ENCODE data around the gene EHD1. TPM values are rescaled to one million over a fixed set of nuclear protein-coding genes. Genes with fewer than 3 reads are reported as not detected.

EHD1 gene
- total RNA-seq, 4 donors from 2014 or later: 35.2 to 93.9 (median 42.6) TPM

GRCh38 chr11:64833509-64833908, 44.9 kb downstream of the EHD1 start:
- H3K9me3 ChIP-seq: no peaks in the 10 kb centered on the region
- H3K27me3 ChIP-seq: no peaks in the 10 kb centered on the region
- no peak overlapping the region for H3K27ac ChIP-seq
- H3K36me3 ChIP-seq: no peaks in the 10 kb centered on the region
- no peak overlapping the region for H3K4me3 ChIP-seq
- TF ChIP-seq EP300 (IDR thresholded peaks at IDR 0.05) (no peak), POLR2A (IDR thresholded peaks at IDR 0.05) (no peak)
- TF ChIP-seq, protein P1, sequence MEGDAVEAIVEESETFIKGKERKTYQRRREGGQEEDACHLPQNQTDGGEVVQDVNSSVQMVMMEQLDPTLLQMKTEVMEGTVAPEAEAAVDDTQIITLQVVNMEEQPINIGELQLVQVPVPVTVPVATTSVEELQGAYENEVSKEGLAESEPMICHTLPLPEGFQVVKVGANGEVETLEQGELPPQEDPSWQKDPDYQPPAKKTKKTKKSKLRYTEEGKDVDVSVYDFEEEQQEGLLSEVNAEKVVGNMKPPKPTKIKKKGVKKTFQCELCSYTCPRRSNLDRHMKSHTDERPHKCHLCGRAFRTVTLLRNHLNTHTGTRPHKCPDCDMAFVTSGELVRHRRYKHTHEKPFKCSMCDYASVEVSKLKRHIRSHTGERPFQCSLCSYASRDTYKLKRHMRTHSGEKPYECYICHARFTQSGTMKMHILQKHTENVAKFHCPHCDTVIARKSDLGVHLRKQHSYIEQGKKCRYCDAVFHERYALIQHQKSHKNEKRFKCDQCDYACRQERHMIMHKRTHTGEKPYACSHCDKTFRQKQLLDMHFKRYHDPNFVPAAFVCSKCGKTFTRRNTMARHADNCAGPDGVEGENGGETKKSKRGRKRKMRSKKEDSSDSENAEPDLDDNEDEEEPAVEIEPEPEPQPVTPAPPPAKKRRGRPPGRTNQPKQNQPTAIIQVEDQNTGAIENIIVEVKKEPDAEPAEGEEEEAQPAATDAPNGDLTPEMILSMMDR (IDR thresholded peaks at IDR 0.05): no peak
- no peaks in the 10 kb centered on the region for H3K4me1 ChIP-seq
- 87 to 89% methylated on average over 8 to 10 of the region's 10 CpGs for WGBS, 2 donors
- DNase-seq (ENCODE audit: low spot score in 2 of 2): no peak

DNA sequence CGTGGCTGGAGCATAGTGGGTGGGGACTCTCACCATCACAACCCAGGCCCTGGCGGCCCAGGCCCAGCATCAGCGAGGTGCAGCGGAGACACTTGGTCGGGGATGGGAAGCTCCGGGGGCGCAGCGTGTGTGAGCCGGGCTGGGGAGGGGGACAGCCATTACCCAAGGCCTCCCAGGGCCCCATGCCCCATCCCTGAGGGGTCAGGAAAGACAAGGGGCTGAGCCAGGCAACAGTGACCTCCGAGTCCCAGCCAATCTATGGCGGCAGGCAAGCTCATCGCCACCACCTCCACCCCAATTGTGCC, 45.3 kb downstream of the EHD1 start:
- no peak overlapping the region for H3K27ac ChIP-seq
- no peak overlapping the region for H3K4me3 ChIP-seq
- no peak for DNase-seq (ENCODE audit: low spot score in 2 of 2)
- 71 to 84% methylated on average over 1 to 12 of the region's 12 CpGs for WGBS, 2 donors
- H3K4me1 ChIP-seq: no peaks in the 10 kb centered on the region
- no peaks in the 10 kb centered on the region for H3K27me3 ChIP-seq
- H3K9me3 ChIP-seq: no peaks in the 10 kb centered on the region
- TF ChIP-seq EP300 (IDR thresholded peaks at IDR 0.05) (no peak), POLR2A (IDR thresholded peaks at IDR 0.05) (no peak)
- TF ChIP-seq, protein P1 (IDR thresholded peaks at IDR 0.05): no peak
- no peaks in the 10 kb centered on the region for H3K36me3 ChIP-seq

- no peaks in the 10 kb centered on the region for H3K9me3 ChIP-seq
- WGBS, 2 donors: 87 to 89% methylated on average over 11 to 13 of the region's 21 CpGs
- H3K4me3 ChIP-seq: no peak overlapping the region
- TF ChIP-seq POLR2A (IDR thresholded peaks at IDR 0.05): no peak
- TF ChIP-seq, protein P1 (IDR thresholded peaks at IDR 0.05): no peak
- no peak for TF ChIP-seq EP300 (IDR thresholded peaks at IDR 0.05)
- no peak for DNase-seq (ENCODE audit: low spot score in 2 of 2)
- H3K4me1 ChIP-seq: no peaks in the 10 kb centered on the region
- no peaks in the 10 kb centered on the region for H3K27me3 ChIP-seq
- no peaks in the 10 kb centered on the region for H3K36me3 ChIP-seq
- no peak overlapping the region for H3K27ac ChIP-seq
Observed at GRCh38 chr11:64832467-64833197, 45.8 kb downstream of the EHD1 start.

- Histone ChIP-seq H3K4me3 (no peak overlapping the region), H3K27ac (no peak overlapping the region), H3K36me3 (no peaks in the 10 kb centered on the region), H3K4me1 (no peaks in the 10 kb centered on the region), H3K27me3 (no peaks in the 10 kb centered on the region), H3K9me3 (no peaks in the 10 kb centered on the region)
- no peak for DNase-seq (ENCODE audit: low spot score in 2 of 2)
- 77 to 83% methylated on average over 23 to 24 of the region's 24 CpGs for WGBS, 2 donors
- no peak for TF ChIP-seq POLR2A (IDR thresholded peaks at IDR 0.05)
- TF ChIP-seq EP300 (IDR thresholded peaks at IDR 0.05): no peak
- TF ChIP-seq, protein P1 (IDR thresholded peaks at IDR 0.05): no peak
Observed at GRCh38 chr11:64831411-64831891, 47.0 kb downstream of the EHD1 start.

- Histone ChIP-seq H3K4me3 (no peak overlapping the region), H3K27ac (no peak overlapping the region), H3K27me3 (no peaks in the 10 kb centered on the region), H3K36me3 (no peaks in the 10 kb centered on the region), H3K4me1 (no peaks in the 10 kb centered on the region), H3K9me3 (no peaks in the 10 kb centered on the region)
- 82 to 89% methylated on average over 16 to 32 of the region's 43 CpGs for WGBS, 2 donors
- DNase-seq (ENCODE audit: low spot score in 2 of 2): no peak
- TF ChIP-seq POLR2A (IDR thresholded peaks at IDR 0.05) (no peak), EP300 (IDR thresholded peaks at IDR 0.05) (no peak)
- TF ChIP-seq, protein P1 (IDR thresholded peaks at IDR 0.05): no peak
Observed at GRCh38 chr11:64829536-64830251, 48.7 kb downstream of the EHD1 start.
